ENCODE data around the gene EIF3K. TPM values are rescaled to one million over a fixed set of nuclear protein-coding genes. Genes with fewer than 3 reads are reported as not detected.
A peak's percentile ranks its signal among the peaks of the same experiment; 100 is the strongest.
"Not testable (repeated sequence)": the region's sequence is repeated elsewhere in the genome, so short reads cannot be mapped to it uniquely, and the experiment has no call there.

The EIF3K gene
- total RNA-seq, 2 donors from 2014 or later: 237 to 302 TPM

DNA sequence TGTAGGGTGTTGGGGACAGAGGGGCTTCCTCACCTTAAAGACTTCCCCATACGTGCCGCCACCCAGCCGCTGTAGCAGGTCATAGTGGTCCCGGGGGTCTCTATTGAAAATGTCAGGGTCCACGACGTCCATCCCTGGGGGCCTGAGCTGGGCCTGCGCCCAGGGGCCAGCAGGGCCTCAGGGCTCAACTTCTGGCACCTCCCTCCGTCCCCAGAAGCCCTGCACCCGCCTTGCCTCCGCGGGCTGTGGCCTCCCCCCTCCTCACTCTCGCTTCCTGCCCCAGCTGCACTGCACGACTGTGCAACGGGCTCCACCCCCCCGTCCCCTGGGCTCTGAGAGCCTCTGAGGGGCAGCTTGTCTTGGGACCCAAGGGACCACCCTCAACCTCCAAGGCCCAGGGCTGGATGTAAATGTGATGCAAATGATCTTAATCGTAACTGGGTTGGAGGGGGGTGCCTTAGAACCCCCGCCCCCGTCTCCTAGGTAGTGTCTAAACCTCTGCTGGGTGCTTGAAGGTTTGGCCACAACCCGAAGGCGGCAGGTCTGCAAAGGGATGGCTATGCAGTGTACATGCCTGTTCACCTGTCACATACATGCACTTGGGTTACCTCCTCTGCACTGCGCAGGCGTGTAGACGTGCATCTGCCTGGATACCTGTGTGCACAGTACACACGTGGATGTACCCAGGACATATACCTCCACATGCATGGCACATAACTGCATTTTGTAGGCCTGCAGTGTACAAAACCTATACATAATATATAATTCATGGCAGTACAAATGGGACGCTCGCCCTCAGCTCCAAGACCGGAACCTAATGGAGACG lies 1.0 kb upstream of the EIF3K start, which contains the start of gene MAP4K1:
Gene MAP4K1, minus strand, starts transcription at position 190 of the 826 bp plus-strand sequence. Its CDS starts 58 bp downstream, at position 132.
- Histone ChIP-seq H3K4me1 (ENCODE audit: control insufficient read depth in 1 of 2, low read depth in 2 of 2) (peaks cover 10 to 18% of the 10 kb centered on the region in 2 donors), H3K36me3 (peaks cover 25% of the 10 kb centered on the region), H3K27me3 (replicated peaks; ENCODE audit: insufficient read depth) (no peaks in the 10 kb centered on the region), H3K9me3 (no peaks in the 10 kb centered on the region), H3K27ac (peak within 1 kb of the TSS; percentile 71 to 74), H3K4me3 (peak within 1 kb of the TSS; percentile 99)
- DNase-seq (ENCODE audit: low spot score) (no peak), ATAC-seq (ENCODE audit: insufficient number of reproducible peaks, low FRiP score, low read depth) (peak; percentile 9)
- TF ChIP-seq, protein P1, sequence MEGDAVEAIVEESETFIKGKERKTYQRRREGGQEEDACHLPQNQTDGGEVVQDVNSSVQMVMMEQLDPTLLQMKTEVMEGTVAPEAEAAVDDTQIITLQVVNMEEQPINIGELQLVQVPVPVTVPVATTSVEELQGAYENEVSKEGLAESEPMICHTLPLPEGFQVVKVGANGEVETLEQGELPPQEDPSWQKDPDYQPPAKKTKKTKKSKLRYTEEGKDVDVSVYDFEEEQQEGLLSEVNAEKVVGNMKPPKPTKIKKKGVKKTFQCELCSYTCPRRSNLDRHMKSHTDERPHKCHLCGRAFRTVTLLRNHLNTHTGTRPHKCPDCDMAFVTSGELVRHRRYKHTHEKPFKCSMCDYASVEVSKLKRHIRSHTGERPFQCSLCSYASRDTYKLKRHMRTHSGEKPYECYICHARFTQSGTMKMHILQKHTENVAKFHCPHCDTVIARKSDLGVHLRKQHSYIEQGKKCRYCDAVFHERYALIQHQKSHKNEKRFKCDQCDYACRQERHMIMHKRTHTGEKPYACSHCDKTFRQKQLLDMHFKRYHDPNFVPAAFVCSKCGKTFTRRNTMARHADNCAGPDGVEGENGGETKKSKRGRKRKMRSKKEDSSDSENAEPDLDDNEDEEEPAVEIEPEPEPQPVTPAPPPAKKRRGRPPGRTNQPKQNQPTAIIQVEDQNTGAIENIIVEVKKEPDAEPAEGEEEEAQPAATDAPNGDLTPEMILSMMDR (IDR thresholded peaks at IDR 0.05): no peak

DNA sequence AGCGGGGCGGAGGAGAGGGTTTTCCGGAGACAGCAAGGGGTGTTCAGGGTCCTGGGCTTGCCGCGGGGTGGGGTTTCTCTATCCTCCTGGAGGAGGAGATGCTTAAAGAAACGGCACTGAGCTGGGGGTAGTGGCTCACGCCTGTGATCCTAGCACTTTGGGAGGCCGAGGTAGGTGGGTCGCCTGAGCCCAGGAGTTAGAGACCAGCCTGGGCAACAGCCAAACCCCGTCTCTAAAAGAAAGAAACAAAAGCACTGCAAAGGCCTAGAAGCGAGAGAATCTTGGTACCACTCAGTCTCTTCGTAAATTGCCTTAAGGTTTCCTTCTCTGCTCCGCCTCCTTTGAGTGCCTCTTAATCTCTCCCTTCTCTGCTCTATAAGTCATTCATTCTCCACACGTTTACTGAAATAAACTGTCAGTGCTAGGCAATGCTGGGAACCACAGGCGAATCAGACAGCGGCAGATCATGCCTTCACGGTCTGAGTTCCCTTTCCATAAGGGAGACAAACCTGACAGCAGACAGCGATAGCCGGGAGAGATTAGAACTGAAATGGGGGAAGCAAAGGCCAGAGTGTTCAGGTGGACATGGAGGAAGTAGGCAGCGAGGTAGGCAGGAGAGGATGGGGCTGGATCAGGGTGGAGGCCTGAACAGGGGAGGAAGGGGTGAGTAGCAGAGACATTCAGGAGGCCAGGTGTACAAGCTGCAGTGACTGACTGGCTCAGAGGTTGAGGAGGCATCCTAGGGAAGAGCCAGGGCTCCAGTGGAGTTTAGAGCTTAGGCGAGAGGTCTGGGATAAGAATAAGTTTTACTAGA lies 580 bp downstream of the EIF3K start:
- H3K27ac ChIP-seq: peak overlapping the region; percentile 74 to 84
- ATAC-seq (ENCODE audit: insufficient number of reproducible peaks, low FRiP score, low read depth): no peak
- H3K36me3 ChIP-seq: peaks cover 37% of the 10 kb centered on the region
- DNase-seq (ENCODE audit: low spot score): no peak
- H3K4me1 ChIP-seq (ENCODE audit: control insufficient read depth in 1 of 2, low read depth in 2 of 2): peaks cover 10 to 18% of the 10 kb centered on the region in 2 donors
- TF ChIP-seq, protein P1 (IDR thresholded peaks at IDR 0.05): no peak
- H3K27me3 ChIP-seq (replicated peaks; ENCODE audit: insufficient read depth): no peaks in the 10 kb centered on the region
- no peaks in the 10 kb centered on the region for H3K9me3 ChIP-seq
- peak overlapping the region; percentile 99 for H3K4me3 ChIP-seq

- Histone ChIP-seq H3K27me3 (replicated peaks; ENCODE audit: insufficient read depth) (no peaks in the 10 kb centered on the region), H3K36me3 (peaks cover 70% of the 10 kb centered on the region), H3K4me3 (no peak overlapping the region), H3K9me3 (no peaks in the 10 kb centered on the region), H3K4me1 (ENCODE audit: control insufficient read depth in 1 of 2, low read depth in 2 of 2) (peaks cover under 1 to 5% of the 10 kb centered on the region in 2 donors), H3K27ac (no peak overlapping the region)
- DNase-seq (ENCODE audit: low spot score): no peak
- ATAC-seq (ENCODE audit: insufficient number of reproducible peaks, low FRiP score, low read depth): no peak
- TF ChIP-seq, protein P1 (IDR thresholded peaks at IDR 0.05): no peak
These were observed 5.8 kb downstream of the EIF3K start for GRCh38 chr19:38624822-38625221.

DNA sequence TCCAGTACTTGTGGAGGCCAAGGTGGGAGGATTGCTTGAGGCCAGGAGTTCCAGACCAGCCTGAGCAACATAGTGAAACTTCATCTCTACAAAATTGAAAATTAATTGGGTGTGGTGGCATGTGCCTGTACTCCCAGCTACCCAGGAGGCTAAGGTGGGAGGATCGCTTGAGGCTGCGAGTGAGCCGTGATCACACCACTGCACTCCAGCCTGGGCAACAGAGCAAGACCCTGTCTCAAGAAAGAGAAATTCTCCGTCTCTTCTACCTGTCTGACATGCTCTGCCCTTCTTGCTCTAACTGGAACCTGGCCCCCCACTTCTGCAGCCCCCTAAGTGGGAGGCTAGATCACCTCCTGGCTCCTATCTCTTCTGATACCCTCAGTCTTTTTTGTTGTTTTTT lies 7.4 kb downstream of the EIF3K start:
- Histone ChIP-seq H3K4me3 (no peak overlapping the region), H3K27ac (no peak overlapping the region), H3K27me3 (replicated peaks; ENCODE audit: insufficient read depth) (no peaks in the 10 kb centered on the region), H3K4me1 (ENCODE audit: control insufficient read depth in 1 of 2, low read depth in 2 of 2) (no peaks in the 10 kb centered on the region), H3K9me3 (no peaks in the 10 kb centered on the region), H3K36me3 (peaks cover 65% of the 10 kb centered on the region)
- ATAC-seq (ENCODE audit: insufficient number of reproducible peaks, low FRiP score, low read depth) (no peak), DNase-seq (ENCODE audit: low spot score) (no peak)
- TF ChIP-seq, protein P1 (IDR thresholded peaks at IDR 0.05): no peak

- Histone ChIP-seq H3K27ac (no peak overlapping the region), H3K27me3 (replicated peaks; ENCODE audit: insufficient read depth) (no peaks in the 10 kb centered on the region), H3K9me3 (no peaks in the 10 kb centered on the region), H3K4me3 (no peak overlapping the region), H3K4me1 (ENCODE audit: control insufficient read depth in 1 of 2, low read depth in 2 of 2) (peaks cover 0 to 6% of the 10 kb centered on the region in 2 donors), H3K36me3 (peaks cover 49% of the 10 kb centered on the region)
- TF ChIP-seq, protein P1 (IDR thresholded peaks at IDR 0.05): no peak
- ATAC-seq (ENCODE audit: insufficient number of reproducible peaks, low FRiP score, low read depth): no peak
- no peak for DNase-seq (ENCODE audit: low spot score)
These were observed 10.6 kb downstream of the EIF3K start for GRCh38 chr19:38629568-38629967.

- H3K27me3 ChIP-seq (replicated peaks; ENCODE audit: insufficient read depth); ATAC-seq (ENCODE audit: insufficient number of reproducible peaks, low FRiP score, low read depth); H3K9me3 ChIP-seq; H3K27ac ChIP-seq; H3K4me1 ChIP-seq (ENCODE audit: control insufficient read depth in 1 of 2, low read depth in 2 of 2); DNase-seq (ENCODE audit: low spot score); H3K4me3 ChIP-seq: not testable (repeated sequence)
- peaks cover 41% of the 10 kb centered on the region for H3K36me3 ChIP-seq
These were observed 12.3 kb downstream of the EIF3K start for GRCh38 chr19:38631301-38631700.

- H3K27me3 ChIP-seq (replicated peaks; ENCODE audit: insufficient read depth); DNase-seq (ENCODE audit: low spot score); H3K27ac ChIP-seq; H3K4me1 ChIP-seq (ENCODE audit: control insufficient read depth in 1 of 2, low read depth in 2 of 2); ATAC-seq (ENCODE audit: insufficient number of reproducible peaks, low FRiP score, low read depth); H3K4me3 ChIP-seq; H3K9me3 ChIP-seq: not testable (repeated sequence)
- peaks cover 36% of the 10 kb centered on the region for H3K36me3 ChIP-seq
These were observed 13.0 kb downstream of the EIF3K start for GRCh38 chr19:38631811-38632475.

Measured in thoracic aorta (tissue), 2 donors.